Suppressor macrophage treated with lipopolysaccharide for 4 hours (primary cell): ENCODE measurements around the gene EFCAB8.
"Not testable (repeated sequence)": the region's sequence is repeated elsewhere in the genome, so short reads cannot be mapped to it uniquely, and the experiment has no call there.

Source experiments
- DNase-seq: peaks from one replicate; pipeline ENCODE4 v3.0.0-alpha.2; 2020

The EFCAB8 gene

DNA sequence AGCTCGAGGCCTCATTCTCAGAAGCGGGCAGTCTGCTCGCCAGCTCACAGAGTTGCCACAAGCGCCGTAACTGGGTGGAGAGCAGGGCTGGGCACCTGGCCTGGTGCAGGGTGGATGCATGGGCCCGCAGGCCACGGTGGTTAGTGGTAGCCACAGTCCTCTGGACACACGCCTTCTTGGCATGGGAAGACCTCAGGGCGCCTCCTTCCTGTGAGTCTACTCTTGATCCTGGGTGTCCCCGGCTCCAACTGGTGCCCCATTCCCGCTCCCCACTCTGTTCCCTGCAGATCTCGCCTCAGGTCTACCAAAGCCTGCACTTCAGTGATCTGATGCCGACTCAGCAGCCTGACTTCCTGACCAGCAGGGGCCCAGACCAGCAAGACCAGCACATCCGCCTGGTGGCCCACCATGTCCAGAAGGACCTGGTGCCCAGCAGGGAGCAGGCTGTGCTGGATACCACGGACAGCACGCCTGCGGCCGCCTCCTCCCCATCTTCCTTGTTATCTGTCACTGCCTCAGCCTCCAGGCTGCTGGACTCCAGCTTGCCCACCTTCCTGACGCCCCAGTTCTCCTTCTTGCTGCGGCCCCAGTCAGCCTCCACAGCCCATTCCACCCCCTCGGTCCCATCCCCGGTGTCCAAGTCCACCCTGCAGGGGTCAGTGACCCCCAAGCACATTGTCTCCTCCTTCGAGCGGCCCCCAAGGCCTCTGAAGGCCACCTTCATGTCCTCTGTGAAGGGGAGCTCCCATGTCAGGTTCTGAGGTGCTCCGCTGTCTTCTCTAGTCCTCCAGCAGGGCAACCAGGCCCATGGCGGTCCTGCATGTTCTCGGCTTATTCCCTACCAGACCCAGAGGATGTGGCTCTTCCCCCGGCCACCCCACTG is 102.4 kb downstream of the EFCAB8 start:
- DNase-seq: no peak

DNA sequence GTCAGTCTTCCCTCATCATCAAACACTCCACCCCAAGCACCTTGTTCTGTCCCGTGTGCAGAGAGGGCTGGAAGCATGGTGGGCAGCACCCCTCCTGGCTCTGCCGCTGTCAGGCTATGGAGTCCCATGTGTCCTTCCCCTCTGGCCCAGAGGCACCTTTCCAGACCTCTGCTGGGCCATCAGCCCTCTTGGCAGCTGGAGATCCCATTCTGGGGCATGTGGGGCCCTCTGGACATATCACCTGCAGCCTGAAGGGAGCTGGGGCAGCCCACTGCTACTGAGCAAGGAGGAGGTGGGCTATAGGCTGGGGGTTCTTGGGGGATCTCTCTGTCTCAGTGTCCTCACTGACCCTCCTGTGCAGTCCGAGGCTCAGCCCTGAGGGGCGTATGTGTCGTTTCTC is 103.3 kb downstream of the EFCAB8 start:
- DNase-seq: no peak

- DNase-seq: not testable (repeated sequence)
Measured at GRCh38 chr20:32962646-32963045, 103.9 kb downstream of the EFCAB8 start.

DNA sequence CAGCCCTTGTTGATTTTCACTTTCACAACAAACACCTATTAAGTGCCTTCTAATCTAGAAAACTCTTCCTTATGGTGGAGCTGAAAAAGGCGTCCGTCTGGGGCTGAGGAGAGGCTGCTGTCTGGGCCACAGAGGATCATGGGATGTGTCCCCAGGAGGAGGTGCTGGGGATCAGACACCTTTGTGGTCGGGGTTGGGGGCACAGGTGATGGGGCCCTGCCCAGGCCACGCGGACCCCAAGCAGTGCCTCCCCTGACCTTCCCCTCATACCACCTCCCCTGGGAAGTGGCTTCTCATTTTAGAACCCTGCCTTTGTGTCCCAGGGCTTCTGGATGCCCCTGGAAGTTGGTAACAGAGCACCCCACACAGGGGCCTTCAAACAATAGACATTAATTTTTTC is 104.5 kb downstream of the EFCAB8 start:
- DNase-seq: no peak

- no peak for DNase-seq
Measured at GRCh38 chr20:32964575-32964974, 105.9 kb downstream of the EFCAB8 start.

DNA sequence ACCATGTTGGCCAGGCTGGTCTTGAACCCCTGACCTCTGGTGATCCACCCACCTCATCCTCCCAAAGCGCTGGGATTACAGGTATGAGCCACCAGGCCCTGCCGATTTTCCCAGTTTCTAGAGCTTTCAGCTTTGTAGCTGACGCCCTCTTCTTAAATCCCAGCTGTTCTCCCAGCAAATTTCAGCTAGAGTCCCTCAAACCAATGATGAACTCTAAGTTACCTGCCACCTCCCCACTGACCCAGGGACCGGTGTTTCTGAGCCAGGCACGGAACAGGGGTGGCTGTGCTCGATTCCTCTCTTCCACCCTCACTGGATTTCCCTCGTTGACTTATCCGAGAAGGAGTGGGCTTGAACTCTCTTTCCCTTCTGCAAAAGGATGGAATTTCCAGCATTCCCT is 106.4 kb downstream of the EFCAB8 start:
- no peak for DNase-seq

DNA sequence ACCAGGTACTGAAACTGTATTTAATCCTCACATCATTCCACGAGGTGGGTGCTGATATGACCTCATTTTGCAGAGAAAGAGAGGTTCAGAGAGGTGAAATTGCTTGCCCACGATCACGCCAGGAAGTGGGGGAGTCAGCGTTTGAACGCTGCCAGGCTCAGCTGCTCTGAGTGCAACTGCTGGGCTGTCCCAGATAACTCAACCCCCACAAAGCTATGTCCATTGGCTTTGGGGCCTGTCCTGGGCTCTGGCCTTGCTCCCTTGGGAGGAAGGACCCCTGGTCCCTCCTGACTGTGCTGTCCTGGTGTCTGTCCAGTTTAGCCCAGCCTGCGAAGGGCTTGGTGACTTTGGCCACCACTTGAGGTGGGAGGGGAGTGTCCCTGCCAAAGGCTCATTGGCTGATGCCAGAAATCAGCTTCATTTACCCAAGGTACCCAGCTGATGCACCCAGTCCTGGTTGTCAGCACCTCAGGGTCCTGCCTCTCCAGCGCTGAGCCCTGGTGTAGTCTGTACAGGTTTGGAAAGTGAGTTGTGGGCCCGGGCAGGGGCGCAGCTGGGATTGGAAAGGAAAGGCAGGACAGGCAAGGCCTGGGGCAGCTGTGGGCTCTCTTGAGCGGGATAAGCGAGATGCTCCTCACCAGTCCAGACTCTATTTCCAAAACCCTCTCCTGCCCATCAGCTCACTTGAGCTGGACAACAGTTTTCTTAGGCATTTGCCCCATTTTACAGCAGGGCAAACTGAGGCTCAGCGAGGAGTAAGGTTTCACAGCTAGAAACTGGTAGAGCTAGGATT is 107.1 kb downstream of the EFCAB8 start:
- DNase-seq: no peak

DNA sequence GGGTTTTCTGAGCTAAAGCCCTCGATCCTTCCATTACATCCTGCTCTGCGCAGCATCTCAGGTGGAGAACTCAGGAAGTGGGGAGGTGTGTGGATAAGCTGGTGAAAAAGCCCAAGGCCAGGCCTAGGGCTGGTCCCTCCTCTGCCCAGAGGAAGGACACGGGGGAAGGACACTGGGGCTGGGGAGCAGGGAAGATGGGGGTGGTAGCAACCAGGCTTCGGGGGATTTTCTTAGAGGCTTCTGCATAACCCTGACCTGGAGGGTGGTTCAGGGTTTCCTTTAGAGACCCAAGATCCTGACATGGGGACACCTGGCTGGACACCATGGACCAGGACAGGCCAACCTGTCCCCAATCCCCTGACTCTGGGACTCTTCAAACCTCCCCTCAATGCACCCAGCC is 107.7 kb downstream of the EFCAB8 start:
- no peak for DNase-seq

- no peak for DNase-seq
Measured at GRCh38 chr20:32966881-32967781, 108.4 kb downstream of the EFCAB8 start.

GRCh38 chr20:32967961-32968457 is 109.3 kb downstream of the EFCAB8 start:
- DNase-seq: no peak

- DNase-seq: no peak
Measured at GRCh38 chr20:32968478-32969241, 109.9 kb downstream of the EFCAB8 start.

- DNase-seq: no peak
Measured at GRCh38 chr20:32969356-32970114, 110.8 kb downstream of the EFCAB8 start.

DNA sequence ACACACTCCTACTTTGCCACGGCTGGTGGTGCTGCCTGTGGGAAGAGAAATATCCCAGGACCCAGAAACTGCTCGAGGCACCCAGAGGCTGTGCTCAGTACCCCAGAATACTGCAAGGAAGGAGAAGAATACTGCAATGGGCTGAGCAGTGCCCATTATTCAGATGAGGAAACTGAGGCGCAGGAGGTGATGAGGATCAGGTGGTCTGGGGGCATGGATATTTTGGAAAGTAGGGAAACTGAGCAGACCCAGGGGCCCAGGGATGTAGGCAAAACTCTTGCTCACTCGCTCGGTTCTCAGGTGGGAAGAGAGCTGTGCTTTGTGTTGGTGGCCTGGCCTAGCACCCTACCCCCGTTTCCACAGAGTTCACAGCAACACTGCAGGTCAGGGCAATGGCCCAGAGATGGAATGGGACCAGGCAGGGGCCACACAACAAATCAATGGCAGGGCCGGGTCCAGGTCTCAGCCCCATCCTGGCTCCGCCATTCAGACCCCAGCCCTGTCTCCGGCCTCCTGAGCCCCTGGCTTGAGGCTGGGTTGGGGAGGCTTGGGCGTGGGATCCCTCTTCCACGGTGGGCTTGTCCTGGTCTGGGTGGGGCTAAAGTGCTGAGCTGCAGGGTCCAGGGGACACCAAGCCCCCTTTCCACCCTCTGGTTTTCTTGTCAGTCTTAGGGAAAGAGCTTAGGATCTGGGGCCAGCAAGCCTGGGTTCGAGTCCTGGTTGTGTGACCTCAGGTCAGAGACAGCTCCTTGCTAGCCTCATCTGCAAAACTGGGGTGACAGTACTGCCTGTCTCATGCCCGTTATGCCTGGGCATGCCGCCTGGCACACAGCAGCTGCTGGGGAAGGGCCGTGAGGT is 111.6 kb downstream of the EFCAB8 start:
- DNase-seq: no peak

- DNase-seq: no peak
Measured at GRCh38 chr20:32970973-32971300, 112.2 kb downstream of the EFCAB8 start.

DNA sequence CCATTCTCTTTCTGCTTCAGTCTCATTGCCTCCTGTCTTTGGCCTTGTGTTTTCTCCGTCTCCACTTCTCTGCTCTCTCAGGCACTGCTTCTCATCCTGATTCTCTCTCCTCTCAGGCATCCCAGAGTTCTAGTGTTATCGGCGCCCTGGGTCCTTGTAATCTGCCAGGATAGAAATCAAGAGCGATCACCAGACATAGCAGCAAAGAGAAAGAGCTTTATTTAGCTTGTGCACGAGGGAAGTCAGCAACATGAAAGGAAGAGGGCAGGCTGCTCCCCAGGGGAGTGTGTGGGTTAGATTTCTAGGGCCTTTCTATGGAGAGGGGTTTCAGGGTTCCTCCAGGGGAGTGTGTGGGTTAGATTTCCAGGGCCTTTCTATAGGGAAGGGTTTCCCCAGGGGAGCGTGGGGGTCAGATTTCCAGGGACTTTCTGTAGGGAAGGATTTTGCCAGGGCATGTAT is 113.0 kb downstream of the EFCAB8 start:
- peak; percentile 4 for DNase-seq

DNA sequence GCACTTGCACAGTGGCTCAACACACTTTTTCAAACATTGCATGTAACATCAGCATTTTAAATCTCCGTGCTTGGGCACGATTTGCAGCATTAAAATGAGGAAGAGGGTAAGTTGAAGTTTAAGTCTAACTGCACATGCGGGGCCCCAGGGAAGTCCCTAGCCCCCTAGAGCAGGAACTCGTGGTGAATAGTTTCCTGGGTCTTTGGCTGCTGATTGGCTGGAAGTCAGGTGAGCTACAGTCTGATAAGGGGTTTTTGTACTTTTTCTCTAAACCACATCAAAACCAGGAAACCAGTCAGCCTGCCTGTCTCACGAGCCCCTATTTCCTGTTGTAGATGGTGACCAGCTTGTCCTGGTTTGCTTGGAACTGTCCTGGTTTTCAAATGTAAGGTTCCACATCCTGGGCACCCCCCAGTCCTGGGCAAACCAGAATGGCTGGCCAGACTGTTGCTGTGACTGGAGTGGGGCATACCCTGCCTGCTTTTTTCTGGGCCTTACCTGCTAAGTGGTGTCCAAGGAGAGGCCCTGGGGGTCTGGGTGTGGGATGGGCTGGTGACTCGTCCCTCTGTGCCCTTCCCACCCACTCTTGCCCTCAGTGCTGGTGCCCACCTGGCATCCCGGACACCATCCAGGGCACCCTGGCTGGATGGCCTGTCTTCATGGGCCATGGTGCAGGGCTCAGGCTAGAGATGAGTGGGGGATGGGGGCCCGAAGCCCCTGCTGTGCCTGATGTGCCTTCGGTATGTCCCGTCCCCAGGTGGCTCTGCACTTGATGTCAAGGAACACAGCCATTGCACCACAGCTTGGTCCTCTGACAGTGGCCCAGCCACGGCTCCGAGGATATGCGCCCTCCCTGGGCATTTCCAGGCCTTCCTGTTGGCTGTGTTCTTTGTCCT is 113.7 kb downstream of the EFCAB8 start:
- DNase-seq: peak; percentile 64

DNA sequence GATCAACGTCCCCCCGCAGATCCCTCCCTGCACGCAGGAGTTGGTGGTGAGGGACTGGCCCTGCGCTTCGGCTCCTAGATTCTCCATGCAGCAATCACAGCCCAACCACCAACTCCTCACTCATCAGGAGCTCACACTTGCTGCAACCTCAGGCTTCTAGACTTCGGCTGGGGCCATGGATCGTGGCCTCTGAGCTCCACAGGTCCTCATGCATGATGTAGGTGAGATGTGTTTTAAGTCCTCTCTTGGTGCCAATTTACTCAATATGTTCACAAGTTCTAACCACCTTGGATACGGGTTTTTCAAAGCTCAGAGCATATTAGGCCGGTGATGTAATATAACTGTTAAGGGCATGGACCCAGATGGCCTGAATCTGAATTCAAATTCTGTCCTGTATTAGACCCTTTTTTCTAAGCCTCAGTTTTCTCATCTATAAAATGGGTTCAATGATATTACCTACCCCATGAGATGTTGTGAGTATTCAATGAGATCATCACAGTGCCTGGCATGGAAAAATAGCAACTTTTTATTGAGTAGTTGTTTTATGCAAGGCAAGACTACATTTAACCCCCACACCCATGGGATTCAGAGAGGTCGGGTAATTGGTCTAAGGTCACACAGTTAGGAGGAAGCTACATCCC is 114.5 kb downstream of the EFCAB8 start:
- DNase-seq: no peak

DNA sequence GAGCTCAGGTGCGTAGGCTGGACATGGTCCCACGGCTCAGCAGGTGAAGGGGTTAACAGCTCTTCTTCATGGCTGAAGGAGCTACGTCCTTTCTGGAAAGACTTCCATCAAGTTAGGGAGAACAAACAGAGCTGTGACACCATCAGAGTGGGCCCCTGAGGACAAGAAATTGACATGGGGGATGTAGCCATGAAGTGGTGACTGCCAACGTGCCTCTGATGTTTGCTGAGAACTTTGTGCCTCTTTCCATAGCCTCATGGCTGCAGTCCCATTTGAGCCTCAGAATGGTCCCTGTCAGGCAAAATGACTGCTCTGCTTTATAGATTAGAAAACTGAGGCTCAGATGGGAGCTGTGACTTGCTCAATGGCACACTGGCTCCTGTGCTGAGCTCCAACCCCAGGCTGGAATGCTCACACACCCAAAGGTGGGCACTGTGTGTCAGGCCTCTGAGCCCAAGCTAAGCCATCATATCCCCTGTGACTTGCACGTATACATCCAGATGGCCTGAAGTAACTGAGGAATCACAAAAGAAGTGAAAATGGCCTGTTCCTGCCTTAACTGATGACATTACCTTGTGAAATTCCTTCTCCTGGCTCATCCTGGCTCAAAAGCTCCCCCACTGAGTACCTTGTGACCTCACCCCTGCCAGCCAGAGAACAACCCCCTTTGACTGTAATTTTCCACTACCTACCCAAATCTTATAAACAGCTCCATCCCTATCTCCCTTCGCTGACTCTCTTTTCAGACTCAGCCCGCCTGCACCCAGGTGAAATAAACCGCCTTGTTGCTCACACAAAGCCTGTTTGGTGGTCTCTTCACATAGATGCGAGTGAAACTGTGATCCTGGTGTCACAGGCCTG is 115.7 kb downstream of the EFCAB8 start:
- not testable (repeated sequence) for DNase-seq
